Measurements from ENCODE around the gene TENM3. TPM values are rescaled to one million over a fixed set of nuclear protein-coding genes. Genes with fewer than 3 reads are reported as not detected.

Gene TENM3
- total and polyA plus RNA-seq, 2 donors (not counting 3 experiments of a cell fraction or from before 2014, with no cell fraction given), result 3.2 to 6.2 TPM

DNA sequence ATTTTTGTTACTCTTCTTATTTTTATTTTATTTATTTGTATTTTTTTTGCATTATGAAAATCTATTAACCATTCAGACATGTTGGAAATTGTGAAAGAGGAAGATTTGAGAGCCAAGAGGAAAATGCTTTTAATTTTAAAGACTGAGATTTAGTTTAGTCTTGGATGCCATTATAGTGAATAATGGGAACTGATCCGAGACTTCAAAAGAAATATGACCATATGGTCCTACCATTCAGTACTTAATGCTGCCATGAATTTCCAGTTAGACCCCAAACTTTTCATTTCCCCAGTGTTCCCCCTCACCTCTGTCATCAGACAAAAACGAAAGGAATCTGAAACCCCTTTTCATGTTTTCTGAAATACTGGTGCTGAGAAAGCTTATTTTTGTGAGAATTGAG lies 95.5 kb downstream of the TENM3 start:
- H3K27ac ChIP-seq (ENCODE audit: insufficient read depth, low read depth, low read length), result no peak overlapping the region
- ChIA-PET CTCF (no interaction called here), POLR2A (no interaction called here)
- no peak overlapping the region for H3K4me2 ChIP-seq (ENCODE audit: insufficient read depth, low read length)
- intact Hi-C loops (cut with micrococcal nuclease) (no loop called here), dilution Hi-C loops (cut with MboI; ENCODE audit: extremely low pct_ligation_motif_present, low sequenced_read_pairs) (no loop called here)
- no peaks in the 10 kb centered on the region for H3K4me1 ChIP-seq (ENCODE audit: control insufficient read depth, extremely low read depth, insufficient read depth, low read length)
- H3K27me3 ChIP-seq (ENCODE audit: control insufficient read depth in 2 of 2, insufficient read depth in 2 of 2, low read length in 2 of 2), result no peaks in the 10 kb centered on the region
- H3K79me2 ChIP-seq (ENCODE audit: control insufficient read depth, insufficient read depth, low read length), result no peaks in the 10 kb centered on the region
- no peak overlapping the region for H3K9ac ChIP-seq (replicated peaks; ENCODE audit: extremely low read depth, insufficient read depth, low read length)
- FAIRE-seq (no peak), DNase-seq (ENCODE audit: low read depth, low spot score) (no peak)
- BruUV-seq (replicated peaks), result no TSS peak
- TF ChIP-seq MYC (IDR thresholded peaks at IDR 0.05; ENCODE audit: low read depth, low read length) (no peak), POLR2A (IDR thresholded peaks at IDR 0.05; ENCODE audit: low read depth, low read length) (no peak), FOS (IDR thresholded peaks at IDR 0.05; ENCODE audit: borderline replicate concordance, insufficient read depth, low read length) (no peak)
- TF ChIP-seq, protein P1, sequence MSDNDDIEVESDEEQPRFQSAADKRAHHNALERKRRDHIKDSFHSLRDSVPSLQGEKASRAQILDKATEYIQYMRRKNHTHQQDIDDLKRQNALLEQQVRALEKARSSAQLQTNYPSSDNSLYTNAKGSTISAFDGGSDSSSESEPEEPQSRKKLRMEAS (IDR thresholded peaks at IDR 0.05; ENCODE audit: insufficient read depth, insufficient read length), result no peak
- no peak overlapping the region for H3K4me3 ChIP-seq (replicated peaks in 1 of 3; ENCODE audit: insufficient read depth in 1 of 3, low read depth in 1 of 3, low read length in 3 of 3)
- no peaks in the 10 kb centered on the region for H3K9me1 ChIP-seq (replicated peaks; ENCODE audit: control insufficient read depth, extremely low read depth, insufficient read depth, low read length)
- H4K20me1 ChIP-seq (replicated peaks; ENCODE audit: control insufficient read depth, extremely low read depth, insufficient read depth, low read length), result no peaks in the 10 kb centered on the region
- H3K36me3 ChIP-seq (ENCODE audit: control insufficient read depth in 2 of 2, extremely low read depth in 1 of 2, insufficient read depth in 2 of 2, low read length in 2 of 2), result no peaks in the 10 kb centered on the region
- H2AFZ ChIP-seq (ENCODE audit: low read depth, low read length), result no peak overlapping the region
- H3K9me3 ChIP-seq (replicated peaks; ENCODE audit: control insufficient read depth, insufficient read depth, low read length), result no peaks in the 10 kb centered on the region

DNA sequence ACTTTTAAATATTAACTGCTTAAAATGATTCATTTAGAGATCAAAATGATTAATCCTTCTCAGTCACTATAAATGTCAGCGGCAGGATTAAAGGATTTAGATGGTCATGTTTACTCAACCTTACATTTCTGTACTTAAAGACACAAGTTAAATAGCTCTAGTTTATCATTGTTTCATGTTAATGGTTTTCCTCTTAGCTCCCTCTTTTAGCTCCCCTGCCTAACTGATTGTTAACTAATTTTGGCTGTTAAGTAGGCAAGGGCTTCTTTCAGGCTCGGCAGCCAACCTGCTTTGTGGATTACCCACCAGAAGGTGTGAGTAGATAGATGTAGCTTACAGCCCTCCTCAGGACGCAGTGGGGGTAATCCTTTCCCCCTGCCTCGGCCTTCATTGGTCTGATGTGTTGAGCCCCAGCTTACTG lies 96.0 kb downstream of the TENM3 start:
- H2AFZ ChIP-seq (ENCODE audit: low read depth, low read length), result no peak overlapping the region
- dilution Hi-C loops (cut with MboI; ENCODE audit: extremely low pct_ligation_motif_present, low sequenced_read_pairs), result no loop called here
- POLR2A ChIA-PET, result no interaction called here

More for the DNA sequence above, 96.0 kb downstream of the TENM3 start:
- H3K79me2 ChIP-seq (ENCODE audit: control insufficient read depth, insufficient read depth, low read length), result no peaks in the 10 kb centered on the region
- H3K27me3 ChIP-seq (ENCODE audit: control insufficient read depth in 2 of 2, insufficient read depth in 2 of 2, low read length in 2 of 2), result no peaks in the 10 kb centered on the region
- no peak overlapping the region for H3K4me3 ChIP-seq (replicated peaks in 1 of 3; ENCODE audit: insufficient read depth in 1 of 3, low read depth in 1 of 3, low read length in 3 of 3)
- no peak for FAIRE-seq
- CTCF ChIA-PET, result no interaction called here
- H3K4me2 ChIP-seq (ENCODE audit: insufficient read depth, low read length), result no peak overlapping the region
- no peaks in the 10 kb centered on the region for H3K9me3 ChIP-seq (replicated peaks; ENCODE audit: control insufficient read depth, insufficient read depth, low read length)
- H3K27ac ChIP-seq (ENCODE audit: insufficient read depth, low read depth, low read length), result no peak overlapping the region
- no peak overlapping the region for H3K9ac ChIP-seq (replicated peaks; ENCODE audit: extremely low read depth, insufficient read depth, low read length)
- no peaks in the 10 kb centered on the region for H4K20me1 ChIP-seq (replicated peaks; ENCODE audit: control insufficient read depth, extremely low read depth, insufficient read depth, low read length)
- no peaks in the 10 kb centered on the region for H3K36me3 ChIP-seq (ENCODE audit: control insufficient read depth in 2 of 2, extremely low read depth in 1 of 2, insufficient read depth in 2 of 2, low read length in 2 of 2)
- DNase-seq (ENCODE audit: low read depth, low spot score), result no peak
- BruUV-seq (replicated peaks), result no TSS peak
- no peak for TF ChIP-seq FOS (IDR thresholded peaks at IDR 0.05; ENCODE audit: borderline replicate concordance, insufficient read depth, low read length)
- intact Hi-C loops (cut with micrococcal nuclease), result no loop called here
- no peaks in the 10 kb centered on the region for H3K4me1 ChIP-seq (ENCODE audit: control insufficient read depth, extremely low read depth, insufficient read depth, low read length)
- H3K9me1 ChIP-seq (replicated peaks; ENCODE audit: control insufficient read depth, extremely low read depth, insufficient read depth, low read length), result no peaks in the 10 kb centered on the region
